ENCODE results near the gene SCAF4. TPM values are rescaled to one million over a fixed set of nuclear protein-coding genes. Genes with fewer than 3 reads are reported as not detected.

SCAF4 gene
- total and polyA plus RNA-seq, 2 of the 8 experiments (the other 6 are each of a cell fraction or from before 2014, with no cell fraction given) = 28.9 to 55.1 TPM

DNA sequence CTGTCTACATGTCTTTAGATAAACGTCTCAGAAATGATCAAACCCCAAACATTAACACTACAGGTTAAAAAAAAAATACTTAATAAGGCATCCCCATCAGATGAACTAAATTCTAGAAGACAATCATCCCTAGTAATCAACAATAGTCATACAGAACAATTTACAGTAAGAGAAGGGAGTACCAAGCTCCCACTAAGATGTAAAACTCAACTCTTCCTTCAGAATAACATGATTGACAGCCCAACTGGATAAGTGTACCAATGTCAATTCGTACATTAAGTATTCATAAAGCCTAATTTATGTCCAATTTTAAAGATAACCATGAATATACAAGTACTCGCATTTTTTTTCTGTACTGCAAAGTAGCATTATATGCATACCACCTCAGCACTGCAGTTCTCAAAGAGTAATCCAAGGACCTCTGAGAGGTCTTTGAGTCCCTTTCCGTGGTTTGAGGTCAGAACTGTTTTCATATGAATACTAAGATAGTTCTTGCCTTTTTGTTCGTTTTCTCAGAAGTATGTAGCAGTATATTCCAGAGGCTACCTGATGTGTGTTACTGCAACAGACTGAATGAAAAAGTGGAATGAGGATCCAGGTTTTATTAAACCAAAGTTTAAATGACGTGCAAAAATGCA is 6.6 kb downstream of the SCAF4 start:
- POLR2A ChIA-PET (ENCODE audit: partially characterized antibody) = interaction anchor here (0.7 to 1.6 kb wide), 4 partner anchors 15 to 460 kb away, joined by 3 to 5 read pairs (median 4); no protein-coding TSS in a partner anchor
- H3K4ac ChIP-seq (replicated peaks; ENCODE audit: insufficient read length, low read depth, low read length) = no peak overlapping the region
- H4K8ac ChIP-seq (ENCODE audit: extremely low read depth, insufficient read depth, low read length) = no peak overlapping the region
- no peak overlapping the region for H2BK120ac ChIP-seq (replicated peaks; ENCODE audit: low read depth, low read length)
- H3K9me3 ChIP-seq (ENCODE audit: insufficient read depth in 2 of 2, low read depth in 1 of 2, low read length in 1 of 2) = no peaks in the 10 kb centered on the region
- no peak overlapping the region for H4K5ac ChIP-seq (ENCODE audit: insufficient read length, low read depth, low read length)
- peaks cover 67 to 100% of the 10 kb centered on the region in 2 experiments for H3K79me2 ChIP-seq (ENCODE audit: control insufficient read depth in 1 of 2, insufficient read depth in 2 of 2, low read length in 2 of 2)
- H3K4me1 ChIP-seq (replicated peaks in 1 of 4; ENCODE audit: control insufficient read depth in 3 of 4, insufficient read depth in 4 of 4, low read length in 3 of 4) = peaks cover 1 to 16% (median 4%) of the 10 kb centered on the region in 4 experiments; a peak in 4 of 7 replicates
- no peak overlapping the region for H2AFZ ChIP-seq (ENCODE audit: low read length)
- H3K14ac ChIP-seq (ENCODE audit: insufficient read length) = no peak overlapping the region
- H3K23ac ChIP-seq (ENCODE audit: insufficient read length) = no peak overlapping the region
- no peak overlapping the region for H3K27ac ChIP-seq (ENCODE audit: low read depth, low read length)
- WGBS, 2 experiments (ENCODE audit: extremely low coverage in 1 of 2, insufficient coverage in 1 of 2, insufficient read length in 1 of 2, insufficient replicate concordance in 2 of 2, low coverage in 1 of 2, low lambda C conversion rate in 2 of 2, missing lambda C conversion rate in 1 of 2) = 82% methylated on average over 6 of the region's 6 CpGs; no CpG with 5 or more reads in 1 of the 2 experiments
- CTCF ChIA-PET (ENCODE audit: partially characterized antibody) = interaction anchor here (0.7 kb wide), 1 partner anchor 314 kb away, joined by 3 read pairs; no protein-coding TSS in a partner anchor
- H4K91ac ChIP-seq (replicated peaks; ENCODE audit: insufficient read length, low read length) = no peak overlapping the region
- no peak overlapping the region for H2BK12ac ChIP-seq (ENCODE audit: low read depth, low read length)
- no peaks in the 10 kb centered on the region for H3K27me3 ChIP-seq (replicated peaks in 1 of 4; ENCODE audit: control insufficient read depth in 3 of 4, extremely low read depth in 1 of 4, insufficient read depth in 3 of 4, low read length in 3 of 4)
- TF ChIP-seq BRCA1 (IDR thresholded peaks at IDR 0.05; ENCODE audit: low read depth, low read length) = no peak
- TF ChIP-seq TEAD4 (IDR thresholded peaks at IDR 0.05; ENCODE audit: low read depth, low read length) = no peak
- TF ChIP-seq JUND (IDR thresholded peaks at IDR 0.05; ENCODE audit: low read length) = no peak
- TF ChIP-seq POU5F1 (IDR thresholded peaks at IDR 0.05; ENCODE audit: low read depth, low read length) = no peak
- no peak overlapping the region for H3K4me3 ChIP-seq (ENCODE audit: extremely low read depth in 1 of 4, insufficient read depth in 2 of 4, low read depth in 3 of 4, low read length in 4 of 4)
- no peaks in the 10 kb centered on the region; the same call in 1 of the 2 replicates for H3K79me1 ChIP-seq (ENCODE audit: low read depth, low read length)
- H2BK20ac ChIP-seq (ENCODE audit: low read length) = no peak overlapping the region
- H2AK5ac ChIP-seq (ENCODE audit: low read depth, low read length) = no peak overlapping the region
- no peak for DNase-seq (ENCODE audit: low read depth in 1 of 2, low spot score in 2 of 2)
- peaks cover 0 to 4% (median 0%) of the 10 kb centered on the region in 4 experiments; a peak in 2 of 8 replicates for H3K36me3 ChIP-seq (ENCODE audit: control insufficient read depth in 2 of 4, insufficient read depth in 4 of 4, low read length in 3 of 4)
- no peak overlapping the region for H3K56ac ChIP-seq (replicated peaks; ENCODE audit: insufficient read length, low read depth, low read length)
- H3K18ac ChIP-seq (ENCODE audit: extremely low read depth, low read length) = no peak overlapping the region
- H3K4me2 ChIP-seq (ENCODE audit: insufficient read depth in 1 of 2, low read depth in 2 of 2, low read length in 2 of 2) = no peak overlapping the region
- no peak overlapping the region for H2BK5ac ChIP-seq (ENCODE audit: low read depth, low read length)
- H2BK15ac ChIP-seq (ENCODE audit: low read length) = no peak overlapping the region
- H3K9ac ChIP-seq (replicated peaks in 1 of 4; ENCODE audit: extremely low read depth in 1 of 4, low read depth in 3 of 4, low read length in 3 of 4) = no peak overlapping the region
- peaks cover 3% of the 10 kb centered on the region; the same call in 1 of the 2 replicates for H3K23me2 ChIP-seq (ENCODE audit: low read depth, low read length)
- H4K20me1 ChIP-seq (replicated peaks in 1 of 2; ENCODE audit: control insufficient read depth in 1 of 2, insufficient read depth in 2 of 2, low read length in 2 of 2) = peaks cover 35 to 56% of the 10 kb centered on the region in 2 experiments
- FAIRE-seq = no peak
